PC-3 (cell line): ENCODE measurements around the gene SPG11. TPM values are rescaled to one million over a fixed set of nuclear protein-coding genes. Genes with fewer than 3 reads are reported as not detected.

Source experiments
- ATAC-seq: fragments of 200-7000 bp; cut with Tn5 transposase; 2 replicates; pipeline ENCODE4 v1.9.1; 2020; ENCODE audit warnings: mild to moderate bottlenecking, moderate library complexity
- BruUV-seq: library from RNA; stranded (reverse); fragments of 400-500 nt; replicated peaks from 2 replicates; lab custom pipeline; 2021; lab: Mats Ljungman, UMichigan
- CTCF ChIA-PET: fragments of 300-600 bp; sonication (Branson Sonifier 250); formaldehyde crosslinking; loops from one replicate; lab custom pipeline; 2022; ENCODE audit warnings: antibody characterized with exemption; lab: Charles Lee
- POLR2A ChIA-PET: fragments of 300-600 bp; sonication (Branson Sonifier 250); formaldehyde crosslinking; loops from one replicate; lab custom pipeline; 2022; ENCODE audit warnings: antibody characterized with exemption; ENCODE audit not compliant: unreplicated experiment; lab: Charles Lee
- DNase-seq: peaks from one replicate; pipeline ENCODE4 v3.0.0-alpha.2; 2015
- H2AFZ ChIP-seq: fragments of 300-600 bp; sonication (generic); 2 replicates; pipeline ENCODE4 v1.6.0; 2016; ENCODE audit warnings: antibody characterized with exemption, low read length
- H3F3A ChIP-seq: fragments of 300-600 bp; sonication (generic); one replicate; pipeline ENCODE4 v1.6.0; 2017; ENCODE audit warnings: antibody characterized with exemption, low read length, control low read depth, mild to moderate bottlenecking; ENCODE audit not compliant: unreplicated experiment
- H3K27ac ChIP-seq: fragments of 300-600 bp; sonication (generic); 2 replicates; pipeline ENCODE4 v1.5.1; 2016; ENCODE audit warnings: mild to moderate bottlenecking, low read length
- H3K27me3 ChIP-seq: fragments of 300-600 bp; sonication (generic); 2 replicates; pipeline ENCODE4 v1.6.1; 2016; ENCODE audit warnings: low read length, mixed read lengths
- H3K36me3 ChIP-seq: fragments of 300-600 bp; sonication (generic); 2 replicates; pipeline ENCODE4 v1.6.1; 2016; ENCODE audit warnings: low read depth, mixed run types, low read length, mixed read lengths
- H3K4me1 ChIP-seq: fragments of 300-600 bp; sonication (generic); 2 replicates; pipeline ENCODE4 v1.5.1; 2016; ENCODE audit warnings: low read length; ENCODE audit not compliant: insufficient read depth
- H3K4me2 ChIP-seq: fragments of 300-600 bp; sonication (generic); 2 replicates; pipeline ENCODE4 v1.6.0; 2016; ENCODE audit warnings: low read length
- H3K4me3 ChIP-seq: fragments of 300-600 bp; sonication (generic); 2 replicates; pipeline ENCODE4 v1.5.1; 2016; ENCODE audit warnings: mild to moderate bottlenecking, low read length, mixed read lengths
- H3K79me2 ChIP-seq: fragments of 300-600 bp; sonication (generic); 2 replicates; pipeline ENCODE4 v1.6.1; 2017; ENCODE audit warnings: low read length, mixed read lengths
- H3K9ac ChIP-seq: fragments of 300-600 bp; sonication (generic); 2 replicates; pipeline ENCODE4 v1.6.0; 2016; ENCODE audit warnings: mild to moderate bottlenecking, low read length
- H3K9me2 ChIP-seq: fragments of 300-600 bp; sonication (generic); replicated peaks from 2 replicates; pipeline ENCODE4 v1.6.1; 2016; ENCODE audit warnings: mixed run types, low read length, mixed read lengths
- H3K9me3 ChIP-seq: fragments of 300-600 bp; sonication (generic); 2 replicates; pipeline ENCODE4 v1.6.1; 2016; ENCODE audit warnings: low read length, mixed read lengths
- H4K20me1 ChIP-seq: fragments of 300-600 bp; sonication (generic); 2 replicates; pipeline ENCODE4 v1.6.1; 2016; ENCODE audit warnings: low read length, mixed read lengths
- EZH2 ChIP-seq: fragments of 300-600 bp; sonication (generic); IDR thresholded peaks from one replicate; pipeline ENCODE4 v1.6.1; 2017; ENCODE audit warnings: antibody characterized with exemption, mild to moderate bottlenecking, low read length; ENCODE audit not compliant: unreplicated experiment
- EZH2phosphoT487 ChIP-seq: fragments of 300-600 bp; sonication (generic); IDR thresholded peaks from 2 replicates; pipeline ENCODE4 v1.6.1; 2018; ENCODE audit warnings: mild to moderate bottlenecking, antibody characterized with exemption, low read length, borderline replicate concordance
- intact Hi-C: fragments of 100-400 bp; cut with micrococcal nuclease; formaldehyde crosslinking; loops from 2 replicates; pipeline ENCODE4 v1.9.0; 2023
- total RNA-seq: library from RNA; depleted of rRNA; stranded (reverse); fragments of >200 nt; gene quantifications from 2 replicates; pipeline ENCODE4 v1.2.3, GENCODE V29; 2014
- TF ChIP-seq, protein P1 (sequence below): fragments of 300-600 bp; sonication (generic); conservative IDR thresholded peaks from 2 replicates; pipeline ENCODE4 v1.5.1; 2017; ENCODE audit warnings: antibody characterized with exemption, low read depth, mild to moderate bottlenecking, low read length

The SPG11 gene
- total RNA-seq, 1 experiment from 2014 or later, result 37.2 TPM

DNA sequence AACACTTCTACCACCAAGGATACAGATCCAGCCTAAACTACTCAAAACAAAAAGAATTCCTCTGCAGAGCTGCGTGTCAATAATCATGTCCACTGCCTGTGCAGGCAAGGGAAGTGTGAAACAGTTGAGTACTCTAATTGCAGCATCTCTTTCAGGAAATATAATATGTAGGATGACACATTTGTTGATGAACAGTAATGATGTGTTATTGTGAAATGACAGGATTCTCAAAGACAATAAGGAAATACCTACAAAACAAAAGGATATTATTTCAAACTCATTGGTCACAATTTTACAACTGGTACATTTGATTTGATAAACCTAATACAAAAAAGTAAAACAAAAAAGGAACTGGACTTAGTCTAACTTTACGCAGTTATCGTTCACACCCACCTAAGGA is 4.4 kb downstream of the SPG11 start:
- H3F3A ChIP-seq, result no peaks in the 10 kb centered on the region
- H2AFZ ChIP-seq, result no peak overlapping the region
- no peak overlapping the region for H3K4me3 ChIP-seq
- H3K27ac ChIP-seq, result no peak overlapping the region
- POLR2A ChIA-PET, result no interaction called here
- intact Hi-C loops, result no loop called here
- H3K4me1 ChIP-seq, result peaks cover 11% of the 10 kb centered on the region; the same call in 1 of the 2 replicates
- no peaks in the 10 kb centered on the region for H3K9me3 ChIP-seq
- ATAC-seq, result no peak
- no peaks in the 10 kb centered on the region for H3K9me2 ChIP-seq
- H3K27me3 ChIP-seq, result no peaks in the 10 kb centered on the region
- TF ChIP-seq EZH2 (no peak), EZH2phosphoT487 (no peak)
- CTCF ChIA-PET, result no interaction called here
- no peak overlapping the region for H3K4me2 ChIP-seq
- no peaks in the 10 kb centered on the region for H4K20me1 ChIP-seq
- peaks cover 21% of the 10 kb centered on the region for H3K79me2 ChIP-seq
- H3K36me3 ChIP-seq, result peaks cover 11% of the 10 kb centered on the region
- no peak overlapping the region for H3K9ac ChIP-seq
- DNase-seq, result no peak
- BruUV-seq, result no TSS peak

- ATAC-seq (no peak), DNase-seq (no peak)
- intact Hi-C loops, result no loop called here
- Histone ChIP-seq H4K20me1 (no peaks in the 10 kb centered on the region), H3K27me3 (no peaks in the 10 kb centered on the region), H3K4me2 (no peak overlapping the region), H3K4me3 (no peak overlapping the region), H2AFZ (no peak overlapping the region), H3K9me3 (no peaks in the 10 kb centered on the region), H3K9ac (no peak overlapping the region), H3K79me2 (peaks cover 14% of the 10 kb centered on the region), H3K27ac (no peak overlapping the region), H3K36me3 (peaks cover 11% of the 10 kb centered on the region), H3K9me2 (no peaks in the 10 kb centered on the region), H3K4me1 (peaks cover 7% of the 10 kb centered on the region; the same call in 1 of the 2 replicates), H3F3A (no peaks in the 10 kb centered on the region)
- POLR2A ChIA-PET, result no interaction called here
- CTCF ChIA-PET, result interaction anchor here (0.6 kb wide), 1 partner anchor 81 kb away, joined by 3 read pairs; no protein-coding TSS in a partner anchor
- no peak for TF ChIP-seq EZH2
- no TSS peak for BruUV-seq
These were observed 6.1 kb downstream of the SPG11 start for GRCh38 chr15:44657378-44657777.

GRCh38 chr15:44656913-44657312 is 6.5 kb downstream of the SPG11 start:
- CTCF ChIA-PET, result no interaction called here
- BruUV-seq, result no TSS peak

More at GRCh38 chr15:44656913-44657312, 6.5 kb downstream of the SPG11 start:
- no peaks in the 10 kb centered on the region for H3K27me3 ChIP-seq
- H2AFZ ChIP-seq, result no peak overlapping the region
- H4K20me1 ChIP-seq, result no peaks in the 10 kb centered on the region
- no peak overlapping the region for H3K27ac ChIP-seq
- no peak for DNase-seq
- TF ChIP-seq, protein P1, sequence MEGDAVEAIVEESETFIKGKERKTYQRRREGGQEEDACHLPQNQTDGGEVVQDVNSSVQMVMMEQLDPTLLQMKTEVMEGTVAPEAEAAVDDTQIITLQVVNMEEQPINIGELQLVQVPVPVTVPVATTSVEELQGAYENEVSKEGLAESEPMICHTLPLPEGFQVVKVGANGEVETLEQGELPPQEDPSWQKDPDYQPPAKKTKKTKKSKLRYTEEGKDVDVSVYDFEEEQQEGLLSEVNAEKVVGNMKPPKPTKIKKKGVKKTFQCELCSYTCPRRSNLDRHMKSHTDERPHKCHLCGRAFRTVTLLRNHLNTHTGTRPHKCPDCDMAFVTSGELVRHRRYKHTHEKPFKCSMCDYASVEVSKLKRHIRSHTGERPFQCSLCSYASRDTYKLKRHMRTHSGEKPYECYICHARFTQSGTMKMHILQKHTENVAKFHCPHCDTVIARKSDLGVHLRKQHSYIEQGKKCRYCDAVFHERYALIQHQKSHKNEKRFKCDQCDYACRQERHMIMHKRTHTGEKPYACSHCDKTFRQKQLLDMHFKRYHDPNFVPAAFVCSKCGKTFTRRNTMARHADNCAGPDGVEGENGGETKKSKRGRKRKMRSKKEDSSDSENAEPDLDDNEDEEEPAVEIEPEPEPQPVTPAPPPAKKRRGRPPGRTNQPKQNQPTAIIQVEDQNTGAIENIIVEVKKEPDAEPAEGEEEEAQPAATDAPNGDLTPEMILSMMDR, result no peak
- TF ChIP-seq EZH2 (no peak), EZH2phosphoT487 (no peak)
- ATAC-seq, result no peak
- H3K79me2 ChIP-seq, result peaks cover 9% of the 10 kb centered on the region
- peaks cover 11% of the 10 kb centered on the region for H3K36me3 ChIP-seq
- no peak overlapping the region for H3K9ac ChIP-seq
- H3K4me1 ChIP-seq, result peaks cover 4% of the 10 kb centered on the region; the same call in 1 of the 2 replicates
- intact Hi-C loops, result no loop called here
- H3F3A ChIP-seq, result no peaks in the 10 kb centered on the region
- no peaks in the 10 kb centered on the region for H3K9me2 ChIP-seq
- no peak overlapping the region for H3K4me2 ChIP-seq
- POLR2A ChIA-PET, result no interaction called here
- H3K4me3 ChIP-seq, result no peak overlapping the region
- no peaks in the 10 kb centered on the region for H3K9me3 ChIP-seq
